Eye (tissue), 1 donor: Measurements from ENCODE around the gene CDK13.
"Not testable (repeated sequence)": the region's sequence is repeated elsewhere in the genome, so short reads cannot be mapped to it uniquely, and the experiment has no call there.

Experiments used
- DNase-seq: peaks from one replicate; pipeline ENCODE4 v3.0.0-alpha.2; 2015

The CDK13 gene

DNA sequence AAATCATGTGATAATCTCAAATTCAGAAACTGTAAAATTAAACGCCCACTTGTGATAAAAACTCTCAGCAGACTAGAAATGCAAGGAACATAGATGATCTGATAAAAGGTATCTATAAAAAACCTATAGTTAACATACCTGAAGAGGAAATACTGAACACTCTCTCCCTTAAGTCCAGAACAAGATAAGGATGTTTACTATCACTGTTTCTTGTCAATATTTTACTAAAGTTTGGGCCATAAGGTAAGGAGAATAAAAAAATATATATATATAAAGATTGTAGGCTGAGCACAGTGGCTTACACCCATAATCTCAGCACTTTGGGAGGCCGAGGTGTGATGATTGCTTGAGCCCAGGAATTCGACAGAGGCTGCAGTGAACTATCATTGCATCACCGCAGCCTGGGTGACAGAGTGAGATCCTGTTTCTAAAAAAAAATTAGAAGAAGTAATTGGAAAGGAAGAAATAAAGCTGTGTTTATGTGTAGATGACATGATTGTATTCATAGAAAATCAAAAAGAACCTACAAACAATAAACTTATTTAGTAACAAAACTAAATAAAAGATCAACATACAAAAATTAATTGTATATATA is 155.9 kb downstream of the CDK13 start:
- no peak for DNase-seq

DNA sequence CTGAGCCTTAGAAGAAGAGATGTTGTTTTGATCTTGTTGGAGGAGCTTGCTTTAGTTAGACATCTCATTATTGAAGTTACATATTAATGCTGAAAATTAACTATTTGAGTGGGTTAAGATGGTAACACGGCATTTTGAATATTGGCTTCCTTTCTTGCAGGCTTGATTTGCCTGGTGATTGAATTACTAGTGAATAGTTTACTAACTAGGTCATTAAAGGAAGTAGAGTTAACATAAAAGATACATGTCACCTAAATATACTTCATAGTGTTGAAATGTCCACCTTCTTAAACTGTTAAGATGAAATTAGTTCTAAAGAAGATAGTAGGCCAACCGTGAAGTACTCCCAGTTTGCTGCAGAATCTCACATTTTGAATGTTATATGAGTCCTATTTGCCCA is 165.9 kb downstream of the CDK13 start:
- no peak for DNase-seq

DNA sequence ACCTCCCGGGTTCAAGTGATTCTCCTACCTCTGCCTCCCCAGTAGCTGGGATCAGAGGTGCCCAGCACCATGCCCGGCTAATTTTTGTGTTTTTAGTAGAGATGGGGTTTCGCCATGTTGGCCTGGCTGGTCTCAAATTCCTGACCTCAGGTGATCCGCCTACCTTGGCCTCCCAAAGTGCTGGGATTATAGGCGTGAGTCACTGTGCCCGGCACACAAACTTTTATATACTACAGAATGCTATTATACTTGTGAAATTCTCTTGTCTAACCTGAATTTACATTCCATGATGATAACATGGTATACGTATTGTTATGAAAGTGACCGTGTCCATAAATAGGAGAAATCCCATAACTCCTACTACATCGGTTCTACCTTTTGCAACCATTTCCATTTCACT is 167.1 kb downstream of the CDK13 start:
- DNase-seq: not testable (repeated sequence)

DNA sequence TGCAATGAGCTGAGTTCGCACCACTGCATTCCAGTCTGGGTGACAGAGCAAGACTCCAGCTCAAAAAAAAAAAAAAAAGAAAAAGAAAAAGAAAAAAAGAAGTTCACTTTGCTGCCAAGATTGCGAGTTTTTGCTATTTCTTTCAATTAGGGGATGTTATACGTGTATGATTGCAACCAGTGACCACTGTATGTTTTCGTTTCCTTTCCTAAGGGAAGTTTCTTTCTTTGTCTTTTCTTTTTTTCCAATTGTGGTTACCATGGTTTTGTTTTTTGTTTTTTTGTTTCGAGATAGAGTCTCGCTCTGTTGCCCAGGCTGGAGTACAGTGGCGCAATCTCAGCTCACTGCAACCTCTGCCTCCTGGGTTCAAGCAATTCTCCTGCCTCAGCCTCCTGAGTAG is 168.1 kb downstream of the CDK13 start:
- DNase-seq: not testable (repeated sequence)

DNA sequence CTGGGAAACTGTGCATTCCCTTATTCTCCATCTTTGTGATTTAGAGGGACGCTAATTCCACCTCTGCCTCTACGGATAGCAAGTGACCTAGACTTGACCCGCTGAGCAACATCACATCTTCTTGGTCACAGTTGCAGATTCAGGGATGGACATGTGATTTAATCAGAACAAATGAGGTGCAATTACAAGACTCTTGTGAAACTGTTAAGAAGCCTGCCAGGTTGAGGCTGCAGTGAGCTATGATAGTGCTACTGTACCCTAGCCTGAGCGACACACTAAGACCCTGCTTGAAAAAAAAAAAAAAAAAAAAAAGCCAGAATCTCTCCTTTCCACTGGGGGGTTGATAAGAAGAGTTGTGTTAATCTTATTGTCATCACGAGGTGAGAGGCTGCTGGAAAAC is 170.0 kb downstream of the CDK13 start:
- peak; percentile 81 for DNase-seq

DNA sequence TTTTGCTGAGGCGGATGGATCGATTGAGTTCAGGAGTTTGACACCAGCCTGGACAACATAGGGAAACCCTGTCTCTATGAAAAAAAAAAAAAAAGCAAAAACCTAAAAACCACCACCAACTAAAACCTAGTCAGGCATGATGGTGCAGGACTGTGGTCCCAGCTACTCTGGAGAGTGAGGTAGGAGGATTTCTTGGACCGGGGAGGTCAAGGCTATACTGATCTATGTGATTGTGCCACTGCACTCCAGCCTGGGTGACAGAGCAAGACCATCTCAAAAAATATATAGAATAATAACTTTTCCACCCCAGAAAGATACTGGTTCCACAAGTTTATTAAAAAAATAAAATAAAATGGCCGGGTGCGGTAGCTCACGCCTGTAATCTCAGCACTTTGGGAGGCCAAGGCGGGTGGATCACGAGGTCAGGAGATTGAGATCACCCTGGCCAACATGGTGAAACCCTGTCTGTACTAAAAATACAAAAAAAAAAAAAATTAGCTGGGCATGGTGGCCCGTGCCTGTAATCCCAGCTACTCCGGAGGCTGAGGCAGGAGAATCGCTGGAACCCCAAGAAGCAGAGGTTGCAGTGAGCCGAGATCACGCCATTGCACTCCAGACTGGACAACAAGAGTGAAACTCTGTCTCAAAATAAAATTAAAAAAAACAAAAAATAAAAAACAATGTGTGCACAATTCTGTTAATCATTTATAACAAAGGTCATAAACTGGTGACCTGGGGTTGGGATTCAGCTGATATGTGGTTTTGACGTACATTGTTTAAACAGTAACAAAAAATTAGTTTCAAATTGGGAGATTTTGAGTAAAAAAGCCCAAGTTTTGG is 172.3 kb downstream of the CDK13 start:
- DNase-seq: not testable (repeated sequence)

DNA sequence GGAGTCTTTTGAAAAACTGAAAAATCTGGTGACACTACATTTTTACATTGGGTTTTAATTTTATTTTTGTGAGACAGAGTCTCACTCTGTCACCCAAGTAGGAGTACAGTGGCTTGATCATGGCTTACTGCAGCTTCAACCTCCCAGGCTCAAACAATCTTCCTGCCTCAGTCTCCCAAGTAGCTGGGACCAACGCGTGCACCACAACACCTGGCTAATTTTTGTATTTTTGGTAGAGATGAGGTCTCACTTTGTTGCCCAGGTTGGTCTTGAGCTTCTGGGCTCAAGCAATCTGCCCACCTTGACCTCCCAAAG is 172.8 kb downstream of the CDK13 start:
- no peak for DNase-seq

DNA sequence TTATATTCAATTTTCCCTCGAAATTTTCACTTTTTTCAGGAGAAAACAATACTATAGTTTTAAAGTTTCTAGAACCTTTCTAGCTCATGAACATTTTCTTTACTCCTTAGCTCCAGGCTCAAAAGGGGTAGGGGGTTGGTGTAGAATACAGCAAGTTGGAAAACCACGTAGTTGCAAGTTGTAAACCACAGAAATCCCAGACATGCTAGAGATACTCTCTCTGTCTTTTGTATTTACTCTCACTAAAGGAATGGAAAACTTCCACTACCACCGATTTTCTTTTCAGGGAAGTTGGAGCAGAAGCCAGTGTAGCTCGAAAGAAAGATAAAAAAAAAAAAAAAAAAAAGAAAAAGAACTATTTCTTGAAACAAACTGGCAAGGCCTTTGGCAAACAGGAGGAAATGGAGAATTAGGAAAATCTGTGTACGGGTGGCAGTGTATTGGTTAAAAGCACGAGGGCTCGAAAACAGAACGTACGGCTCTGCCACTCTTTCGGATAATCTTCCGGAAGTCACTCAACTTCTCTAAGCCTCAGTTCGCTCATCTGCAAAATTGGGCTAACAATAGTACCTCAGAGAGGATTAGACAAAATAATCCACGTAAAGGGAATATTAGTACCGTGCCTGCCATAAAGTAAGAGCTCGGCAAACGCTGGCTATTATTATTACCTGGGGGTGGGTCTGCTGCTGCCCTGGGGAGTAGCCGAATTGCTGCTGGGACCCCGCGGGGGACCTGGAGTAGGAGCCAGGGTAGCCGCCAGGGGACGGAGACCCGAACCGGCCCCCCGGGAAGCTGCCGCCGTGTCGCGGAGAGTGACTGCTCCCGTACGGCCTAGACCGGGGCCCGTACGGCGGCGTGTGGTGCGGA is 183.7 kb downstream of the CDK13 start:
- DNase-seq: peak; percentile 66

DNA sequence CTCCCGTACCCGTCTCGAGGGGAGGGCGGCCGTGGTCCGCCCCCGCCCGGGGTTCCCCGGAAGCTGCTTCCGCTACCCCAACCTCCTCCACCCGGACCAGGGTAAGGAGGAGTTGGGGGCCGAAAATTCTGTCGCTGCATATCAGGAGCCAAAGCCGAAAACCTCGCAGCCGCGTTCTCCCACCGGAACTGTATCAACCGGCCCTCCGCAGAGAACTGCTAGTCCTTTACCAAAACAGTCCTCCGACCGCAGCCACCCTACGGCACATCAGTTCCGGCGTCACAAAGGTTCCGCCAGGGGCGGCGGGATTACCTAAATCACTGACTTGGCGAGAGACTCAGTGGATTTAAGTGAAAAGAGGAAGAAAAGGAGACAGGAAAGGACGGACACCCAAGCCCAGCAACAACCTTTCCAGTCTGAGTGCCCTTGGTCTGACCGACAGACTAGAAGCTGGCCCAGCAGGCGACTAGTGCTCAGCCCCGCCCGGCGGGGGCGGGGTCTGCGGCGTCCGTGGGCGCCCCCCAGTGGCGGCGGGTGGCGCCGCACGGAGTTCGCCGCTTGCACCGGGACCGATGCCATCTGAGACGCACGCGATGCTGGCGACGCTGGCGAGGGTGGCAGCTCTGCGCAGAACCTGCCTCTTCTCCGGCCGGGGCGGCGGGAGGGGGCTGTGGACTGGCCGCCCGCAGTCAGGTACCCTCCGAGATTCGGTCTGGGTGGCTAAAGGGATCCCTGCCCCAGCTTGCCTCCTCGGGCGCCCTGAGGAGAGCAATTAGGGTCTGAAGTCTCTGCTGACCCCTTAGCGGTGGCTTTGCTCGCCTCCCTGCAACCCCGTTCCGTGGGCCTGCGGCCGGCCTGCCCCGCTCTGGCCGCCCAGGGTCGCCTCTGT is 184.6 kb downstream of the CDK13 start, which contains the start of the genes MPLKIP and SUGCT:
TSS of gene MPLKIP (minus strand) at position 195 of the 889 bp plus-strand sequence. CDS start at position 140, 55 bp downstream.
TSS of gene SUGCT (plus strand) at position 578 of the 889 bp plus-strand sequence.
- DNase-seq: peak; percentile 98

DNA sequence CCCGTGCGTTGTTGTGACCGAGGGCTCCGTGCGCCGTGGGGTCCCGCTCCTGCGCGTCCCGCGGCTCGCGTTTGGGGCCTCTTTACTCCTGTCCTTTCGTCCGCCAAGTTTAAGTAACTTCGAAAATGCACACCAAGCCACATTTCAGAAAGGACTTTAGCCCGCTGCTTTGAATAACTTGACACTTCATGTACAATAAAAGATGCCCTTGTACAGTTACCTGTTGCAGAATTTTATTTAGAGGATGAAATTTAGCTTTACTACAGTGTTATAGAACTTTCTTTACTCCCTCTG is 185.2 kb downstream of the CDK13 start:
- DNase-seq: no peak

DNA sequence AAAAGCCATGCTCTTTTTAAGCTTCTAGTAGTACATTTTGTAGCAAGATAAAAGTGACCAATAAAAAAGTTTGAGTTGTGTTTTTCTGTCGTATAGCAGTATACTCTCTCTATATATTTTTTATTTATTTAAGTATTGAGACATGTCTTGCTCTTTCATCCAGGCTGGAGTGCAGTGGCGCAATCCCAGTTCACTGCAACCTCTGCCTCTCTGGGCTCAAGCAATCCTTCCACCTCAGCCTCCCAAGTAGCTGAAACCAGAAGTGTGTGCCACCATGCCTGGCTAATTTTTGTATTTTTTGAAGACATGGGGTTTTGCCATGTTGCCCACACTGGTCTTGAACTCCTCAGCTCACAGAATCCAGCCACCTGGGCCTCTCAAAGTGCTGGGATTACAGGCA is 187.5 kb downstream of the CDK13 start:
- DNase-seq: no peak

DNA sequence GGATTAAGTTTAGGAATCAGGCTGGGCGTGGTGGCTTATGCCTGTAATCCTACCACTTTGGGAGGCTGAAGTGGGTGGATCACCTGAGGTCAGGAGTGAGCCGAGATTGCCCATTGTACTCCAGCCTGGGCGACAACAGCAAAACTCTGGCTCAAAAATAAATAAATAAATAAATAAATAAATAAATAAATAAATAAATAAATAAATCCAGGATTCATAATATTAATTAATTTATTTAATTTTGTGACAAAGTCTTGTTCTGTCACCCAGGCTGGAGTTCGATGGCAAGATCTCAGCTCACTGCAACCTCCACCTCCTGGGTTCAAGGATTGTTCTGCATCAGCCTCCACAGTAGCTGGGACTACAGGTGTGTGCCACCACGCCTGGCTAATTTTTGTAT is 188.9 kb downstream of the CDK13 start:
- no peak for DNase-seq

DNA sequence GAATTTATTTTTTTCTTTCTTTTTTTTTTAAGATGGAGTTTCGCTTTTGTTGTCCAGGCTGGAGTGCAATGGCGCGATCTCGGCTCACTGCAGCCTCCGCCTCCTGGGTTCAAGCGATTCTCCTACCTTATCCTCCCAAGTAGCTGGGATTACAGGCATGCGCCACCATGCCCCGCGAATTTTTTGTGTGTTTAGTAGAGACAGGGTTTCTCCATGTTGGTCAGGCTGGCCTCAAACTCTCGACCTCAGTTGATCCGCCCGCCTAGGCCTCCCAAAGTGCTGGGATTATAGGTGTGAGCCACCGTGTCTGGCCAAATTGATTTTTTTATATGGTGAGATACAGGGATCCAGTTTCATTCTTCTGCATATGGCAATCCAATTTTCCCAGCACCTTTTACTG is 189.8 kb downstream of the CDK13 start:
- DNase-seq: not testable (repeated sequence)

DNA sequence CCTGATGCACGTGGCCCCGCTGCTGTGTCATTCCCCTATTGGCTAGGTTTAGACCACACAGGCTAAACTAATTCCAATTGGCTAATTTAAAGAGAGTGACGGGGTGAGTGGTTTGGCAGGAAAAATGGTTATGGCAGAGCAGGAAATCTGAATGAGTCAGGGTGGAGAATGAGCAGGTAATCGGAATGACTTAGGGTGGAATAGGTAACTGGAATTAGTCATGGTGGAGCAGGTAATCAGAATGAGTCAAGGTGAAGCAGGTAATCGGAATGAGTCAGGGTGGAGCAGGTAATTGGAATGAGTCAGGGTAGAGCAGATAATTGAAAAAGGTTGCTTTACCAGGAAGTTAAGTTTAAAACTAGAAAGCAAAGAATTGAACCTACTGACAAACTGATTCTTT is 191.9 kb downstream of the CDK13 start:
- not testable (repeated sequence) for DNase-seq

DNA sequence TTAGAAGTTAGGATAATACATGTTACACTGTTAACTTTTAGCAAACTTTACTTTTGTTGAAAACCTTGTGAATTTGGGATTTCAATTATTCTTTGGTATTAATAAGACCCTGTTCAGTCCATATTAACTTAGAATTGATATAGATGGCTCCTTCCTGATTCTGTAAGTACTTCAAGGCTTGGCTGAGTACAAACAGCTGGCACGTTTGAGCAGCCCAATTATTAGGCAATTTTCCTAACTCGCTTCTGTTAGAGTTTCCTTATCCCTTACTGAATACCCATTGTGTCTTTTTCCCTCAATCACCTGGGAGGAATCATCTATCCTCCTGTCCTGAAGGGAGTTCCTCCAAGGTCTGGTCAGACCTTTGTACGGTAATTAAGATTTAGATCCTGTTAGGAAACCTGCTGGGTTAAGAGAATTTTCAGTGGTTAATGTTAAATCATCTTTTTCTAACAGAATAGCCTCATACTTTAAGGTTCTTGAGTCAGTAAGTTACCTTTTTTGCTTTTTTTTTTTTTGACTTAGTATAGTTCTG is 195.6 kb downstream of the CDK13 start:
- not testable (repeated sequence) for DNase-seq

DNA sequence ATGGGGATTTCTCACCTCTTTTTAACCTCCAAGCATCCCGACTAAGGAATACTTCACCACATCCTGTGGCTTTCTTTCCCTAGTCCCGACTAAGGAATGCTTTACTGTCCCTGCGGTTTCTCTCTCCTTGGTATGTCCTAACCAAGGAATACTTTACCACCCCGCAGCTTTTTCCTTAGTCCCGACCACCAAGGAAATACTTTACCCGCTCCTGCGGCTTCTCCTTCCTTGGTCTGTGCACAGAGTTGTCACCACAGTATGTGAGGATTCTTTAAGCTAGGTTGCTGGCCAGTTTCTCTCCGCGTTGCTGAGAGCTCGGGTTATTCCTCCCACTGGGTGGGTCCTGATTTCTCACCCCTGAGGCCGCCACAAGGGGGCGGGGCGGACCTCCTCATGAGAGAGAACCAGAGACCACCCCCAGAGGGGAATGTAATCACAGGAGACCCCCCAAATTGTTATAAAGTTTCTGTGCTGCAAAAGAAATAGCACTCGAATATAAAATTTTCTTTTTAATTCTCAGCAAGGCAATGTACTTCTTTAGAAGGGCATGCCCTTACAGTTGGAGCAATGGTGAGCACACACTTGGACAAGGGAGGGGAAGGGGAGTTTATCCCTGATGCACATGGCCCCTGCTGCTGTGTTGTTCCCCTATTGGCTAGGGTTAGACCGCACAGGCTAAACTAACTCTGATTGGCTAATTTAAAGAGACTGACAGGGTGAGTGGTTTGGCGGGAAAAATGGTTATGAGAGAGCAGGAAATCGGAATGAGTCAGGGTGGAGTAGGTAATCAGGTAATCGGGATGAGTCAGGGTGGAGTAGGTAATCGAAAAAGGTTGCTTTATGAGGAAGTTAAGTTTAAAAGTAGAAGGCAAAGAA is 197.6 kb downstream of the CDK13 start:
- DNase-seq: no peak

DNA sequence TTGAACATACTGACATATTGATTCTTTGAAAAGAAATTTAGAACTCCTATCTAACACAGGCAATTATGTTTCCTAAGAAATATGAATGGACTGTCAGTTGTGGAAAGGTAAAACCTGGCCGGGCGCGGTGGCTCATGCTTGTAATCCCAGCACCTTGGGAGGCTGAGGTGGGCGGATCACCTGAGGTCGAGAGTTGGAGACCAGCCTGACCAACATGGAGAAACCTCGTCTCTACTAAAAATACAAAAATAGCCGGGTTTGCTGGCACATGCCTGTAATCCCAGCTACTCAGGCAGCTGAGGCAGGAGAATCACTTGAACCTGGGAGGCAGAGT is 198.2 kb downstream of the CDK13 start:
- not testable (repeated sequence) for DNase-seq

DNA sequence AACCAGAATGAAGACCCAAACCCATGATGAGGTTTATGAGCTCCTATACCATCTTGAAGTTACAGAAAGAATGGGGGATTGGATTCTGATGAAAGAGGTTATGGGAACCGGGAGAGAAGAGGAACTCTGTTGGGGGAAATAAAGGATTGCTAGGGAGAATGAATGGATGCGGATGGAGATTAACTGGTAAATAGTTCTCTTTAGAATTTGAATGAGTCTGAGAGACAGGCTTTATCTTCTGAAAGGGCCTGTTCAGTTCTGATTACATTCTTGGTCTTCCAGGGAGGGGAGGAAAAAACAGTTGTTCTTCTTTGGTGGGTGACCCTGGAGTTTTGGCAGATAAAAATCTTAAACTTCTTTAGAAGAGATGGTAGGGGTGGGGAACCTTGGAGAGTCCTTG is 198.6 kb downstream of the CDK13 start:
- no peak for DNase-seq
